Measurements from ENCODE around the gene SLC35F4.

DNA sequence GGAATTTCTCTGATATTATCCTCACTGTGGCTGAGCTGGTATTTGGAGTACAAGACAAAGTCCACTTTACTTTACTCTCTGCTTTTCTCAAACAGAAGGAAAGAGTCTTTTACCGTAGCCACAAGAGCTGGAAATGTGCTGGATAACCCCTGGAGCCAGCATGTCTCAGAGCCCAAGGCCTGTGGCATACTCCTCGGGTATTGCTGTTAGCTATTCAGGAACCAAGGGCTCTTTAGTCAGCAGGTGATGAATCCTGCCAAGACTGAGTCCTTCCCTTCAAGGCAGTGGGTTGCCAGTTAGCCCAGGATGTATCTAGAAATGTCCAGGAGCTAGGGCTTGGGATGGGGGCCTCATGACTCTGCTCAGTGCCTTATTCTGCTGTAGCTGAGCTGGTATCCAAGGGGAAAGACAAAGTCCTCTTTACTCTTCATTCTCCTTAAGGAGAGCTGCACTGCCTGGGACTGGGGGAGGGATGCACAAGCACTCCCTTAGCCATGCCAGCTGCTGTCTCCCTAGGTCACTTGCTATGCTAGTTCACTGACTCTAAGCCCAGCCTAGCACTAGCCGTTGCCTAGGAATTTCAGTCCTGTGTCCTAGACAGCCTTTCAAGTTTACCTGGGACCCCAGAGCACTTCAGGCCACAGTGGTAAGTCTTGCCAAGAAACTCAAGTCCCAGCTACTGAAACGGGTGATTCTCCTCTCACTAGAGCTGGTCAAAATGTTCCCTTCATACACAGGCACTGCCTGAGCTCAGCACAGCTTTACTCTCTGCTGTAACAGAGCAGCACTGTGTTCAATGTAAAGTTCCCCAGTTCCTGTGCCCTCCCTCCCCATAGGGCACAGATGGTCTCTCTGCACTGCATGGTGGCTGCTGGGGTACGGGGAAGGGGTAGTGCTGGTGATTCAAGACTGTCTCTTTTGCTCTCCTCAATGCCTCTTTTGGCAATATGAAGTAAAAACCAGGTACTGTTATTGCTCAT is 136.4 kb downstream of the SLC35F4 start:
- TF ChIP-seq MAFK (IDR thresholded peaks at IDR 0.05; ENCODE audit: low read depth, low read length): no peak
- TF ChIP-seq RCOR1 (IDR thresholded peaks at IDR 0.05; ENCODE audit: insufficient replicate concordance, low read length): no peak
- TF ChIP-seq, protein P1, sequence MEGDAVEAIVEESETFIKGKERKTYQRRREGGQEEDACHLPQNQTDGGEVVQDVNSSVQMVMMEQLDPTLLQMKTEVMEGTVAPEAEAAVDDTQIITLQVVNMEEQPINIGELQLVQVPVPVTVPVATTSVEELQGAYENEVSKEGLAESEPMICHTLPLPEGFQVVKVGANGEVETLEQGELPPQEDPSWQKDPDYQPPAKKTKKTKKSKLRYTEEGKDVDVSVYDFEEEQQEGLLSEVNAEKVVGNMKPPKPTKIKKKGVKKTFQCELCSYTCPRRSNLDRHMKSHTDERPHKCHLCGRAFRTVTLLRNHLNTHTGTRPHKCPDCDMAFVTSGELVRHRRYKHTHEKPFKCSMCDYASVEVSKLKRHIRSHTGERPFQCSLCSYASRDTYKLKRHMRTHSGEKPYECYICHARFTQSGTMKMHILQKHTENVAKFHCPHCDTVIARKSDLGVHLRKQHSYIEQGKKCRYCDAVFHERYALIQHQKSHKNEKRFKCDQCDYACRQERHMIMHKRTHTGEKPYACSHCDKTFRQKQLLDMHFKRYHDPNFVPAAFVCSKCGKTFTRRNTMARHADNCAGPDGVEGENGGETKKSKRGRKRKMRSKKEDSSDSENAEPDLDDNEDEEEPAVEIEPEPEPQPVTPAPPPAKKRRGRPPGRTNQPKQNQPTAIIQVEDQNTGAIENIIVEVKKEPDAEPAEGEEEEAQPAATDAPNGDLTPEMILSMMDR (conservative IDR thresholded peaks at IDR 0.05; ENCODE audit: low read depth, low read length): no peak
- no peak for TF ChIP-seq MXI1 (IDR thresholded peaks at IDR 0.05; ENCODE audit: borderline replicate concordance, low read depth, low read length)
- TF ChIP-seq POLR2A (IDR thresholded peaks at IDR 0.05; ENCODE audit: low read depth, low read length): no peak
- no peak for TF ChIP-seq RAD21 (IDR thresholded peaks at IDR 0.05; ENCODE audit: low read length)
- no peak for TF ChIP-seq RFX5 (IDR thresholded peaks at IDR 0.05; ENCODE audit: low read depth, low read length)
- no peak for TF ChIP-seq BHLHE40 (IDR thresholded peaks at IDR 0.05; ENCODE audit: low read depth, low read length)
- TF ChIP-seq FOS (IDR thresholded peaks at IDR 0.05; ENCODE audit: low read depth, low read length): no peak
- no peak for TF ChIP-seq NFE2L2 (IDR thresholded peaks at IDR 0.05; ENCODE audit: low read depth, low read length)
- no peak for TF ChIP-seq CHD1 (IDR thresholded peaks at IDR 0.05; ENCODE audit: low read depth, low read length)
- no peak for TF ChIP-seq MAZ (IDR thresholded peaks at IDR 0.05; ENCODE audit: borderline replicate concordance, low read depth, low read length)
- TF ChIP-seq CEBPB (IDR thresholded peaks at IDR 0.05; ENCODE audit: low read depth, low read length): no peak
- TF ChIP-seq, protein P2, sequence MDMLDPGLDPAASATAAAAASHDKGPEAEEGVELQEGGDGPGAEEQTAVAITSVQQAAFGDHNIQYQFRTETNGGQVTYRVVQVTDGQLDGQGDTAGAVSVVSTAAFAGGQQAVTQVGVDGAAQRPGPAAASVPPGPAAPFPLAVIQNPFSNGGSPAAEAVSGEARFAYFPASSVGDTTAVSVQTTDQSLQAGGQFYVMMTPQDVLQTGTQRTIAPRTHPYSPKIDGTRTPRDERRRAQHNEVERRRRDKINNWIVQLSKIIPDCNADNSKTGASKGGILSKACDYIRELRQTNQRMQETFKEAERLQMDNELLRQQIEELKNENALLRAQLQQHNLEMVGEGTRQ (IDR thresholded peaks at IDR 0.05; ENCODE audit: low read depth, low read length): no peak
